ENCODE data around the gene KCNJ14.

KCNJ14 gene

GRCh38 chr19:48455171-48455907 lies at the start of gene KCNJ14:
KCNJ14 (plus strand) TSS chr19:48455574; CDS start chr19:48461725, 6,151 bp downstream.
- TF ChIP-seq CTCF (IDR thresholded peaks at IDR 0.05) = no peak
- no peaks in the 10 kb centered on the region for H3K9me3 ChIP-seq (ENCODE audit: control insufficient read depth, low read length)
- H3K79me2 ChIP-seq = no peaks in the 10 kb centered on the region
- no peaks in the 10 kb centered on the region for H3K36me3 ChIP-seq (ENCODE audit: control insufficient read depth, insufficient read depth, low read length)
- no peak within 1 kb of the TSS for H3K4me3 ChIP-seq (ENCODE audit: low read depth, low read length)
- no peak within 1 kb of the TSS for H2AFZ ChIP-seq
- H3K4me1 ChIP-seq = no peaks in the 10 kb centered on the region
- H3K9ac ChIP-seq = no peak within 1 kb of the TSS
- no peak within 1 kb of the TSS for H3K4me2 ChIP-seq (ENCODE audit: low read length)
- H3K27ac ChIP-seq = no peak within 1 kb of the TSS
- no peaks in the 10 kb centered on the region for H3K27me3 ChIP-seq (ENCODE audit: control insufficient read depth, insufficient read depth, low read length)

GRCh38 chr19:48405850-48406249 lies 49.5 kb upstream of the KCNJ14 start:
- no peak for TF ChIP-seq CTCF (IDR thresholded peaks at IDR 0.05)
- Histone ChIP-seq H3K4me3 (ENCODE audit: low read depth, low read length) (no peak overlapping the region), H3K9me3 (ENCODE audit: control insufficient read depth, low read length) (no peaks in the 10 kb centered on the region), H3K4me1 (no peaks in the 10 kb centered on the region), H3K27me3 (ENCODE audit: control insufficient read depth, insufficient read depth, low read length) (no peaks in the 10 kb centered on the region), H3K27ac (no peak overlapping the region), H3K36me3 (ENCODE audit: control insufficient read depth, insufficient read depth, low read length) (no peaks in the 10 kb centered on the region), H3K4me2 (ENCODE audit: low read length) (no peak overlapping the region), H2AFZ (no peak overlapping the region), H3K79me2 (no peaks in the 10 kb centered on the region), H3K9ac (no peak overlapping the region)

- Histone ChIP-seq H2AFZ (no peak overlapping the region), H3K79me2 (no peaks in the 10 kb centered on the region), H3K27ac (no peak overlapping the region), H3K4me3 (ENCODE audit: low read depth, low read length) (no peak overlapping the region), H3K9ac (no peak overlapping the region), H3K4me1 (no peaks in the 10 kb centered on the region), H3K9me3 (ENCODE audit: control insufficient read depth, low read length) (no peaks in the 10 kb centered on the region), H3K4me2 (ENCODE audit: low read length) (no peak overlapping the region), H3K36me3 (ENCODE audit: control insufficient read depth, insufficient read depth, low read length) (no peaks in the 10 kb centered on the region), H3K27me3 (ENCODE audit: control insufficient read depth, insufficient read depth, low read length) (no peaks in the 10 kb centered on the region)
- no peak for TF ChIP-seq CTCF (IDR thresholded peaks at IDR 0.05)
Measured at GRCh38 chr19:48413879-48414587, 41.3 kb upstream of the KCNJ14 start.

GRCh38 chr19:48415395-48415794 lies 40.0 kb upstream of the KCNJ14 start:
- Histone ChIP-seq H3K4me1 (no peaks in the 10 kb centered on the region), H3K4me3 (ENCODE audit: low read depth, low read length) (no peak overlapping the region), H3K79me2 (no peaks in the 10 kb centered on the region), H3K27ac (no peak overlapping the region), H2AFZ (peak overlapping the region; percentile 59), H3K4me2 (ENCODE audit: low read length) (no peak overlapping the region), H3K36me3 (ENCODE audit: control insufficient read depth, insufficient read depth, low read length) (no peaks in the 10 kb centered on the region), H3K27me3 (ENCODE audit: control insufficient read depth, insufficient read depth, low read length) (no peaks in the 10 kb centered on the region), H3K9ac (no peak overlapping the region), H3K9me3 (ENCODE audit: control insufficient read depth, low read length) (no peaks in the 10 kb centered on the region)
- no peak for TF ChIP-seq CTCF (IDR thresholded peaks at IDR 0.05)
